Large intestine (tissue), 3 donors: ENCODE data around the gene UTP14C. TPM values are rescaled to one million over a fixed set of nuclear protein-coding genes. Genes with fewer than 3 reads are reported as not detected.
"Not testable (repeated sequence)": the region's sequence is repeated elsewhere in the genome, so short reads cannot be mapped to it uniquely, and the experiment has no call there.

ENCODE experiments used
- DNase-seq, 2 donors: peaks; one replicate each; pipeline versions ENCODE4 v3.0.0 to v3.0.0-alpha.2; 2013
- H3K27ac ChIP-seq: one replicate; pipeline ENCODE4 v1.5.1; 2013; ENCODE audit warnings: low read length
- H3K27me3 ChIP-seq: 2 replicates; pipeline ENCODE4 v1.6.1; 2013; ENCODE audit warnings: low read length; ENCODE audit not compliant: control insufficient read depth, insufficient read depth
- H3K36me3 ChIP-seq: 2 replicates; pipeline ENCODE4 v1.6.1; 2013; ENCODE audit warnings: low read length; ENCODE audit not compliant: control insufficient read depth, insufficient read depth
- H3K4me1 ChIP-seq: one replicate; pipeline ENCODE4 v1.6.1; 2013; ENCODE audit warnings: low read length; ENCODE audit not compliant: control insufficient read depth, insufficient read depth
- H3K4me3 ChIP-seq: one replicate; pipeline ENCODE4 v1.5.1; 2013; ENCODE audit warnings: low read length
- H3K9me3 ChIP-seq: one replicate; pipeline ENCODE4 v1.6.1; 2013; ENCODE audit warnings: mild to moderate bottlenecking, low read depth, low read length, moderate library complexity; ENCODE audit not compliant: control insufficient read depth
- whole genome bisulfite sequencing: methylation state at CpG from one replicate; pipeline ENCODE4 v1.1.5; 2013; ENCODE audit warnings: low lambda C conversion rate; ENCODE audit not compliant: insufficient coverage; 5-methylcytosine and 5-hydroxymethylcytosine counted together
- polyA plus RNA-seq: library from polyadenylated mRNA; unstranded; fragments of 120-200 nt; gene quantifications from one replicate; pipeline ENCODE4 v1.2.1, GENCODE V29; 2013

Gene UTP14C
- polyA plus RNA-seq, 1 donor: 23.8 TPM

- WGBS: 0% methylated on average over 6 of the region's 8 CpGs
- no peaks in the 10 kb centered on the region for H3K27me3 ChIP-seq
- peaks cover under 1% of the 10 kb centered on the region for H3K36me3 ChIP-seq
- no peaks in the 10 kb centered on the region for H3K4me1 ChIP-seq
- peak overlapping the region; percentile 30 for H3K27ac ChIP-seq
- DNase-seq: no peak
- H3K9me3 ChIP-seq: no peaks in the 10 kb centered on the region
- H3K4me3 ChIP-seq: peak overlapping the region; percentile 88
These were observed 12.0 kb upstream of the UTP14C start for GRCh38 chr13:52012512-52012836.

GRCh38 chr13:52016296-52016695 is 8.2 kb upstream of the UTP14C start:
- no peak overlapping the region for H3K4me3 ChIP-seq
- peaks cover 20% of the 10 kb centered on the region for H3K36me3 ChIP-seq
- no CpG with 5 or more reads among the region's 3 CpGs for WGBS
- no peak overlapping the region for H3K27ac ChIP-seq
- DNase-seq: no peak
- H3K27me3 ChIP-seq: no peaks in the 10 kb centered on the region
- H3K4me1 ChIP-seq: no peaks in the 10 kb centered on the region
- no peaks in the 10 kb centered on the region for H3K9me3 ChIP-seq

- H3K36me3 ChIP-seq: peaks cover 46% of the 10 kb centered on the region
- DNase-seq: no peak
- WGBS: 90% methylated on average over 2 of the region's 3 CpGs
- peaks cover 1% of the 10 kb centered on the region for H3K4me1 ChIP-seq
- H3K27me3 ChIP-seq: no peaks in the 10 kb centered on the region
- H3K27ac ChIP-seq: no peak overlapping the region
- no peaks in the 10 kb centered on the region for H3K9me3 ChIP-seq
- H3K4me3 ChIP-seq: no peak overlapping the region
These were observed 4.3 kb upstream of the UTP14C start for GRCh38 chr13:52020191-52020590.

GRCh38 chr13:52022356-52022755 is 2.1 kb upstream of the UTP14C start:
- H3K27me3 ChIP-seq: no peaks in the 10 kb centered on the region
- H3K4me1 ChIP-seq: peaks cover 10% of the 10 kb centered on the region
- no peak overlapping the region for H3K4me3 ChIP-seq
- no peak overlapping the region for H3K27ac ChIP-seq
- no peak for DNase-seq
- H3K9me3 ChIP-seq: peaks cover 5% of the 10 kb centered on the region
- no CpG with 5 or more reads among the region's 2 CpGs for WGBS
- H3K36me3 ChIP-seq: peaks cover 61% of the 10 kb centered on the region

GRCh38 chr13:52025475-52026245 is 1.2 kb downstream of the UTP14C start:
- peaks cover 59% of the 10 kb centered on the region for H3K36me3 ChIP-seq
- peaks cover 9% of the 10 kb centered on the region for H3K9me3 ChIP-seq
- H3K27ac ChIP-seq: no peak overlapping the region
- no peak overlapping the region for H3K4me3 ChIP-seq
- peak in 1 of 2 donors; percentile 39 for DNase-seq
- 50% methylated on average over 1 of the region's 8 CpGs for WGBS
- H3K27me3 ChIP-seq: no peaks in the 10 kb centered on the region
- H3K4me1 ChIP-seq: peaks cover 10% of the 10 kb centered on the region

- no peak overlapping the region for H3K27ac ChIP-seq
- peaks cover 10% of the 10 kb centered on the region for H3K4me1 ChIP-seq
- H3K27me3 ChIP-seq: no peaks in the 10 kb centered on the region
- H3K36me3 ChIP-seq: peaks cover 56% of the 10 kb centered on the region
- no CpG with 5 or more reads among the region's 3 CpGs for WGBS
- H3K9me3 ChIP-seq: peaks cover 9% of the 10 kb centered on the region
- H3K4me3 ChIP-seq: no peak overlapping the region
- DNase-seq: no peak
These were observed 1.7 kb downstream of the UTP14C start for GRCh38 chr13:52026246-52026626.

- Histone ChIP-seq H3K4me1 (peaks cover 10% of the 10 kb centered on the region), H3K36me3 (peaks cover 44% of the 10 kb centered on the region), H3K27me3 (no peaks in the 10 kb centered on the region), H3K27ac (no peak overlapping the region), H3K4me3 (no peak overlapping the region), H3K9me3 (peaks cover 9% of the 10 kb centered on the region)
- no peak for DNase-seq
- 100% methylated on average over 1 of the region's 1 CpG for WGBS
These were observed 3.3 kb downstream of the UTP14C start for GRCh38 chr13:52027832-52028231.

GRCh38 chr13:52029569-52029968 is 5.1 kb downstream of the UTP14C start:
- Histone ChIP-seq H3K4me3 (no peak overlapping the region), H3K27ac (no peak overlapping the region), H3K4me1 (peaks cover 10% of the 10 kb centered on the region), H3K9me3 (peaks cover 9% of the 10 kb centered on the region), H3K27me3 (no peaks in the 10 kb centered on the region), H3K36me3 (peaks cover 36% of the 10 kb centered on the region)
- DNase-seq: no peak
- no CpG with 5 or more reads among the region's 4 CpGs for WGBS

GRCh38 chr13:52030401-52030800 is 5.9 kb downstream of the UTP14C start:
- peaks cover 27% of the 10 kb centered on the region for H3K36me3 ChIP-seq
- not testable (repeated sequence) for H3K27ac ChIP-seq, H3K4me1 ChIP-seq, DNase-seq, H3K4me3 ChIP-seq, H3K9me3 ChIP-seq, H3K27me3 ChIP-seq
- WGBS: 100% methylated on average over 1 of the region's 6 CpGs

- peaks cover 15% of the 10 kb centered on the region for H3K36me3 ChIP-seq
- H3K4me1 ChIP-seq: no peaks in the 10 kb centered on the region
- H3K27ac ChIP-seq: no peak overlapping the region
- no peak for DNase-seq
- H3K4me3 ChIP-seq: no peak overlapping the region
- H3K9me3 ChIP-seq: peaks cover 3% of the 10 kb centered on the region
- no CpG with 5 or more reads among the region's 2 CpGs for WGBS
- H3K27me3 ChIP-seq: no peaks in the 10 kb centered on the region
These were observed 8.5 kb downstream of the UTP14C start for GRCh38 chr13:52033039-52033438.

- Histone ChIP-seq H3K27me3 (no peaks in the 10 kb centered on the region), H3K4me1 (no peaks in the 10 kb centered on the region), H3K4me3 (no peak overlapping the region), H3K9me3 (peaks cover 3% of the 10 kb centered on the region), H3K36me3 (no peaks in the 10 kb centered on the region), H3K27ac (no peak overlapping the region)
- DNase-seq: no peak
- 100% methylated on average over 1 of the region's 5 CpGs for WGBS
These were observed 10.2 kb downstream of the UTP14C start for GRCh38 chr13:52034616-52035226.
